Stomach (tissue), 9 donors: Measurements from ENCODE around the gene FAM20B. TPM values are rescaled to one million over a fixed set of nuclear protein-coding genes. Genes with fewer than 3 reads are reported as not detected.

ENCODE experiments used
- DNase-seq, 2 donors: peaks; one replicate each; pipeline versions ENCODE4 v3.0.0 to v3.0.0-alpha.2; 2013 to 2019
- H3K27ac ChIP-seq, 5 donors: fragments of 200-600 bp in 4 of 5; sonication (generic) in 4 of 5; one replicate each; pipeline ENCODE4 v1.5.1; 2013 to 2019; ENCODE audit warnings: mild to moderate bottlenecking in 1 of 5, moderate library complexity in 1 of 5
- H3K27me3 ChIP-seq, 3 donors: fragments of 200-600 bp; sonication (generic); one replicate each; pipeline ENCODE4 v1.5.1; 2017 to 2019; ENCODE audit warnings: mixed run types in 1 of 3
- H3K36me3 ChIP-seq, 4 donors: fragments of 200-600 bp; sonication (generic); 1 replicate in 3 of 4; 2 replicates in 1 of 4; pipeline ENCODE4 v1.5.1; 2016 to 2019
- H3K4me1 ChIP-seq, 4 donors: fragments of 200-600 bp; sonication (generic); one replicate each; pipeline ENCODE4 v1.5.1; 2016 to 2019
- H3K4me3 ChIP-seq, 4 donors: fragments of 200-600 bp; sonication (generic) in 3 of 4; one replicate each; pipeline ENCODE4 v1.5.1; 2016 to 2019; ENCODE audit warnings: mild to moderate bottlenecking in 1 of 4
- H3K9me3 ChIP-seq, 4 donors: fragments of 200-600 bp; sonication (generic); one replicate each; pipeline ENCODE4 v1.5.1; 2016 to 2019
- CTCF ChIP-seq, 7 experiments: fragments of 450-650 bp in 4 of 7; fragments of 200-600 bp in 3 of 7; sonication (generic) in 3 of 7; IDR thresholded peaks; one replicate each; pipeline ENCODE4 v1.5.1; 2016 to 2019; ENCODE audit warnings: antibody characterized with exemption in 7 of 7, control low read depth in 2 of 7, mild to moderate bottlenecking in 1 of 7
- EP300 ChIP-seq: sonication (generic); formaldehyde crosslinking; IDR thresholded peaks from one replicate; pipeline ENCODE4 v1.6.1; 2017; ENCODE audit warnings: antibody characterized with exemption
- POLR2A ChIP-seq, 4 donors: fragments of 450-650 bp; IDR thresholded peaks; one replicate each; pipeline ENCODE4 v1.6.1; 2016; ENCODE audit warnings: antibody characterized with exemption in 4 of 4, control low read depth in 2 of 4, mild to moderate bottlenecking in 1 of 4, moderate library complexity in 1 of 4
- POLR2AphosphoS5 ChIP-seq, 3 donors: sonication (generic); formaldehyde crosslinking; IDR thresholded peaks; one replicate each; pipeline ENCODE4 v1.6.1; 2016; ENCODE audit warnings: antibody characterized with exemption in 3 of 3
- WGBS, 5 donors: extraction: QIAGEN DNeasy Blood & Tissue Kit in 3 of 5; methylation state at CpG; one replicate each; pipeline versions ENCODE4 v1.1.5 to v1.1.7; 2013 to 2018; 5-methylcytosine and 5-hydroxymethylcytosine counted together
- intact Hi-C: fragments of 100-400 bp; cut with DNase I; formaldehyde crosslinking; loops from one replicate; pipeline ENCODE4 v1.15.1; 2023; ENCODE audit warnings: low total_unique reads
- polyA plus RNA-seq, 3 donors: library from polyadenylated mRNA; stranded (reverse); fragments of 200-250 nt; gene quantifications; one replicate each; pipeline ENCODE4 v1.2.3, GENCODE V29; 2013
- total RNA-seq, 5 donors: library from RNA; depleted of rRNA; stranded (reverse); fragments of >200 nt; gene quantifications; one replicate each; pipeline versions ENCODE4 v1.1.0 to v1.2.3, GENCODE V29; 2014 to 2016
- donor health status: healthy with polysubstance abuse.
- donor health status: Bipolar disorder and iron deficiency.
- donor health status: healthy.

FAM20B gene
- total and polyA plus RNA-seq, 8 donors = 8.1 to 43.3 (median 18.5) TPM

- Histone ChIP-seq H3K4me1 (peaks cover 8 to 33% (median 18%) of the 10 kb centered on the region in 4 donors), H3K4me3 (no peak overlapping the region), H3K9me3 (no peaks in the 10 kb centered on the region), H3K36me3 (peaks cover 0 to 36% (median 26%) of the 10 kb centered on the region in 4 donors), H3K27ac (peak overlapping the region in 1 of 5 donors; percentile 18), H3K27me3 (no peaks in the 10 kb centered on the region)
- TF ChIP-seq POLR2A (IDR thresholded peaks at IDR 0.05) (no peak), POLR2AphosphoS5 (IDR thresholded peaks at IDR 0.05) (no peak), EP300 (no peak), CTCF (IDR thresholded peaks at IDR 0.05) (no peak)
- intact Hi-C loops = no loop called here
- no peak for DNase-seq
- WGBS, 5 donors = 68 to 89% (median 76%) methylated on average over 1 of the region's 1 CpG
Measured at GRCh38 chr1:179124873-179125272, 99.2 kb downstream of the FAM20B start.

Other genes with a start within 250 kb of the FAM20B start
- gene ANGPTL1, start 154.8 kb upstream of the FAM20B start, total RNA-seq = 100 to 1,000 TPM in 1 of 5 donors, 10 to 100 TPM in 3, 1 to 10 TPM in 1; 5.5 to 121 (median 17.5) TPM
- gene ANGPTL1, start 154.8 kb upstream of the FAM20B start, polyA plus RNA-seq = 10 to 100 TPM in 2 of 3 donors, 1 to 10 TPM in 1; 1.7 to 18.4 (median 10.2) TPM
- gene TOR3A, start 56.2 kb downstream of the FAM20B start, total RNA-seq = 100 to 1,000 TPM in 1 of 5 donors, 10 to 100 TPM in 3, 1 to 10 TPM in 1; 5.3 to 285 (median 32.1) TPM
- gene TOR3A, start 56.2 kb downstream of the FAM20B start, polyA plus RNA-seq = 10 to 100 TPM in 2 of 3 donors, 1 to 10 TPM in 1; 8.2 to 13.3 (median 10.6) TPM
- 10 to 100 TPM in 3 of 5 donors, 1 to 10 TPM in 2; 4.6 to 26.6 (median 12.9) TPM for gene ABL2, start 203.8 kb downstream of the FAM20B start, total RNA-seq
- gene ABL2, start 203.8 kb downstream of the FAM20B start, polyA plus RNA-seq = 1 to 10 TPM; 1.3 to 2.9 (median 2.6) TPM